ENCODE data around the gene PRKCZ. TPM values are rescaled to one million over a fixed set of nuclear protein-coding genes. Genes with fewer than 3 reads are reported as not detected.

Gene PRKCZ
- total RNA-seq, 1 donor from 2014 or later = 7.8 TPM

DNA sequence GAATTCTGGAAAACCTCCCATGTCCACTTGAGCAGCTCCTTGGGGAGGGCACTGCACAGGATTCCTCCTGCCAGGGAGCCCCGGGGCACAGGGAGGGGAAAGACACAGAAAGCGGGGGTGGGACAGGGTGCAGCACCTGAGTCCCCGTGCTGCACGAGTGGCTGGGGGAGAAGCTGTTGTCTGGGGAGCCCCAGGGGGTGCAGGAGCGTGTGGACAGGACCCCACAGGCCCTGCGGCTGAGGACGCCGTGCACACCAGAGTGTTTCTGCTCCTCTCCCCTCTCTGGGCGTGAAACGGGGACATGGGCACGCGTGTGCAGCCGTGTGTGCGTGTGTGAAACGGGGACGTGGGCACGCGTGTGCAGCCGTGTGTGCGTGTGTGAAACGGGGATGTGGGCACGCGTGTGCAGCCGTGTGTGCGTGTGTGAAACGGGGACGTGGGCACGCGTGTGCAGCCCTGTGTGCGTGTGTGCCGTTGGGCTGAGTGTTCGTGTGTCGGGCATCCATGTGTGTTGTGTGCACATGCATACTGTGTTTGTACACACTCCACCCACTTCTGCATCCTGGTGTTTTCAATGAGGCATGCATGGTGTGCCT lies 122.4 kb downstream of the PRKCZ start:
- Mint-ChIP-seq H3K4me3 (ENCODE audit: unreplicated experiment) (no peak overlapping the region), H3K4me1 (ENCODE audit: low read depth) (no peaks in the 10 kb centered on the region), H3K27me3 (ENCODE audit: low read depth) (peaks cover 3% of the 10 kb centered on the region), H3K27ac (ENCODE audit: unreplicated experiment) (no peak overlapping the region), H3K36me3 (ENCODE audit: low read depth) (no peaks in the 10 kb centered on the region), H3K9me3 (ENCODE audit: low read depth) (no peaks in the 10 kb centered on the region)
- no peak for TF ChIP-seq CTCF (IDR thresholded peaks at IDR 0.05)
- no peak for DNase-seq (ENCODE audit: low spot score)

DNA sequence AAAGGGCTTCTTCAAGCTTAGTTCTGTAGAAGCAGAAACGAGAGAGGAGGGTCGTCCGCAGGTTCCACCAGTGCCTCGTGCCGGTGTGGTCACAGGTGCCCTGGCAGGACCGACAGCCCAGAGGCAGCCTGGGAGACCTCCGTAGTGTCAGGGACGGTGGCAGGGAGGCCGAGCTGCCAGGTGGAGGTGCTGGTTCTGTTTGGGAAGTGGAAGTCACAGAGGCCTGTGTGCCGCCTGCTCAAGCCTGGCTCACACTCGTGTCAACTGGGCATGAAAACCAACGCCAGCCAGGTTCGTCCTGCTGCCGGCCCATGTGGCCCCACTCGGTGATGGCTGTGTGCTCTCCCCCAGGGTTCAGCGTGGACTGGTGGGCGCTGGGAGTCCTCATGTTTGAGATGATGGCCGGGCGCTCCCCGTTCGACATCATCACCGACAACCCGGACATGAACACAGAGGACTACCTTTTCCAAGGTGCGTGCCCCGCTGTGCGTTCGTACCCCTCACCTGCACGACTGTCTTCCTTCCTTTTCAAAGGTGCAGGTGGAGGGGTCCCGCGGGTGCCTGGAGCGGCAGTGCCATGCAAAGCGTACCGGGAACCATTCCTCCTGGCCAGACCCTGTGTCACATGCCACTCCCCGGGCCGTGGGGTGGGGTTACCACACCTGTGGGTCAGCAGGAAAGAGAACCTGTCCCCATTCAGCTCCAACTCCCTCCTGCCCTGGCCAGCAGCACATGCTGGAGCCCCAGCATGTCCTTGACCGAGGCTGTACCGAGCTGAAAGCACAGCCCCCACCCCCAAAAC lies 123.5 kb downstream of the PRKCZ start:
- H3K9me3 Mint-ChIP-seq (ENCODE audit: low read depth) = no peaks in the 10 kb centered on the region
- H3K27me3 Mint-ChIP-seq (ENCODE audit: low read depth) = peaks cover 3% of the 10 kb centered on the region
- DNase-seq (ENCODE audit: low spot score) = no peak
- no peaks in the 10 kb centered on the region for H3K36me3 Mint-ChIP-seq (ENCODE audit: low read depth)
- no peak for TF ChIP-seq CTCF (IDR thresholded peaks at IDR 0.05)
- no peak overlapping the region for H3K4me3 Mint-ChIP-seq (ENCODE audit: unreplicated experiment)
- H3K4me1 Mint-ChIP-seq (ENCODE audit: low read depth) = no peaks in the 10 kb centered on the region
- no peak overlapping the region for H3K27ac Mint-ChIP-seq (ENCODE audit: unreplicated experiment)

DNA sequence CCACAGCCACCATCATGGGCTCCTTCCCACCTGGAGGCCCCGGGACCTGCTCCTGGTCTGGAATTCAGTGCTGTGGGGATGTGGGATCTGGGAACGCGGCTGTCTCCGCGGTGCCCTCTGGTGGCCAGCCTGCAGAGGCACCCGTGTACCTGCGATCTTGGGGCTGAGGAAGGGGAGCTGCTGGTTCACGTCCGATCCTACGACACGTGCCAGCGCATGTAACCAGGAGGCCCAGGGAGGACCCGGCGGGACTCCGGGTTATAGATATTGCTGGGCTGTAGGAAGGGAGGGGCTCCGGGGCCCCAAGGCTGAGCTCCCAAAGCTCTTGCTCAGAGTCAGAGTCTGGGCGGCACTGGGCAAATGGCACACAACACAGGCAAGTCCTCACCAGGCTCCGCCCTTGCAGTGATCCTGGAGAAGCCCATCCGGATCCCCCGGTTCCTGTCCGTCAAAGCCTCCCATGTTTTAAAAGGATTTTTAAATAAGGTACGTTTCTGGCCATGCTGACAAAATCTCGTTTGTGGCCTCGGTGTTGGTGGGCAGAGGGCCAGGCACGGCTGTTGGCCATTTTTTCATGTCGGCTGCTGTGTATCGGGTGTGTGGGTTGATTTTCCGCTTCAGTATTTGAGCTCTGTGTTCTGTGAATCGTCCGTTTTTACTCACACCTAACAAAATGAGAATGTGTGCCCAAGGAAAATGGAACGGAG lies 124.3 kb downstream of the PRKCZ start:
- Mint-ChIP-seq H3K27ac (ENCODE audit: unreplicated experiment) (no peak overlapping the region), H3K4me3 (ENCODE audit: unreplicated experiment) (no peak overlapping the region), H3K4me1 (ENCODE audit: low read depth) (peaks cover 3% of the 10 kb centered on the region), H3K27me3 (ENCODE audit: low read depth) (peaks cover 3% of the 10 kb centered on the region), H3K9me3 (ENCODE audit: low read depth) (no peaks in the 10 kb centered on the region), H3K36me3 (ENCODE audit: low read depth) (no peaks in the 10 kb centered on the region)
- DNase-seq (ENCODE audit: low spot score) = no peak
- TF ChIP-seq CTCF (IDR thresholded peaks at IDR 0.05) = peak; percentile 96

DNA sequence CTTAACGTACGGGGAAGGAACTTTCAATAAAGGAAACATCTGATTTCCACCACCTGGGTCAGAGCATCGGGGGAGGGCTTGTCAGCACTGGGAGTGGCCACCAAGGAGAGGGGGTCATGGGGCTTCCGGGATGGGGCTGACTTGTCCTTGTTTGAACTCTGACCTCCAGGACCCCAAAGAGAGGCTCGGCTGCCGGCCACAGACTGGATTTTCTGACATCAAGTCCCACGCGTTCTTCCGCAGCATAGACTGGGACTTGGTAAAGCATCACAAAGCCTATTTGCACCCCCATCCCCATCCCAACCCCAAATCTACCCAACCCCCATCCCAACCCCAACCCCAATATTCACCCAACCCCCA lies 124.8 kb downstream of the PRKCZ start:
- Mint-ChIP-seq H3K4me3 (ENCODE audit: unreplicated experiment) (no peak overlapping the region), H3K4me1 (ENCODE audit: low read depth) (peaks cover 5% of the 10 kb centered on the region), H3K27me3 (ENCODE audit: low read depth) (peaks cover 3% of the 10 kb centered on the region), H3K36me3 (ENCODE audit: low read depth) (no peaks in the 10 kb centered on the region), H3K27ac (ENCODE audit: unreplicated experiment) (no peak overlapping the region), H3K9me3 (ENCODE audit: low read depth) (no peaks in the 10 kb centered on the region)
- no peak for DNase-seq (ENCODE audit: low spot score)
- no peak for TF ChIP-seq CTCF (IDR thresholded peaks at IDR 0.05)

DNA sequence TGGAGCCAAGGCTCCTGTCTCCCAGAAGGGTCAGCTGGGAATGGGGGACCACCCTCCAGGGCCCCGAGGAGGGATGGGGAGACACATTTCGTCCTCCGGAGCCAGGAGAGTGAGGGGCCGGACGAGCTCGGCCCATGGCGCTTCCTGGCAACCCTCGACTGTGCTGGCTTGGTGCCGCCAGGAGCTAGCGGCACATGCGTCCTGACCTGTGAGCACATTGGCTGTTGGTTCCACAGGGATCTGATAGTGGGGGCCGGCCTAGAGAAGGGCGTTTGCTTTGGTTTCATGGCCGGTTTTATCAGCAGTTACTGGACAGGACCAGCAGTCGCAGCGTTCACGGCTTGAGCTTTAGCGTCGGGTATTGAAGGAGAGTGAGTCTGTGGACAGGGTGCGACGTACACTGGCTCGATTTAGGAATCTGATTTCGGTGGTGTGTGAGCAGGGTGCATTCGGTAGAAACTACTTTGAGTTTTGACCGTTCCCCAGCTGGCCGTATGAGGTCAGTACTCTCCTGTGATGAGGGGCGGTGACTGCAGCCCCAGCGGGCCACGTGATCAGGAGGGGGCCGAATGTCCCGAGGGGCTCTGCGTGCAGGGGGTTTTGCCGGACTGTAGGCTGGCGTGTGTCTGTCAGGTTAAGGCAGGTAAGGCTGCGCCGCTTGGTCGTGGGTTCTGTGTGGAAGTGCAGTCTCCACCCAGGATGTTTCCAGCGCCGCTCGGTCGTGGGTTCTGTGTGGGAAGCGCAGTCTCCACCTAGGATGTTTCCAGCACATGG lies 125.7 kb downstream of the PRKCZ start:
- Mint-ChIP-seq H3K27me3 (ENCODE audit: low read depth) (no peaks in the 10 kb centered on the region), H3K9me3 (ENCODE audit: low read depth) (no peaks in the 10 kb centered on the region), H3K27ac (ENCODE audit: unreplicated experiment) (no peak overlapping the region), H3K4me1 (ENCODE audit: low read depth) (peaks cover 5% of the 10 kb centered on the region), H3K36me3 (ENCODE audit: low read depth) (no peaks in the 10 kb centered on the region), H3K4me3 (ENCODE audit: unreplicated experiment) (no peak overlapping the region)
- no peak for TF ChIP-seq CTCF (IDR thresholded peaks at IDR 0.05)
- peak; percentile 85 for DNase-seq (ENCODE audit: low spot score)

Data from chondrocyte (in vitro differentiated cells).